Mucosa of descending colon (tissue), 3 donors: Measurements from ENCODE around the gene PRPF40A. TPM values are rescaled to one million over a fixed set of nuclear protein-coding genes. Genes with fewer than 3 reads are reported as not detected.
"Not testable (repeated sequence)": the region's sequence is repeated elsewhere in the genome, so short reads cannot be mapped to it uniquely, and the experiment has no call there.

Experiments
- ATAC-seq: fragments of 200-7000 bp; cut with Tn5 transposase; one replicate; pipeline ENCODE4 v1.9.1; 2020; ENCODE audit warnings: mild to moderate bottlenecking, moderate library complexity
- DNase-seq, 3 donors: peaks; one replicate each; pipeline ENCODE4 v3.0.0-alpha.2; 2020
- H3K36me3 ChIP-seq: fragments of 200-600 bp; one replicate; pipeline ENCODE4 v1.8.0; 2021; ENCODE audit warnings: low read depth, mild to moderate bottlenecking
- H3K4me1 ChIP-seq: fragments of 200-600 bp; one replicate; pipeline ENCODE4 v1.8.0; 2021; ENCODE audit warnings: low read depth, mild to moderate bottlenecking
- H3K4me3 ChIP-seq: fragments of 200-600 bp; one replicate; pipeline ENCODE4 v1.8.0; 2021; ENCODE audit warnings: mild to moderate bottlenecking
- H3K9me3 ChIP-seq: fragments of 200-600 bp; one replicate; pipeline ENCODE4 v1.8.0; 2021; ENCODE audit warnings: mild to moderate bottlenecking
- intact Hi-C, 2 donors: fragments of 100-400 bp; cut with DNase I in 1 of 2; cut with micrococcal nuclease in 1 of 2; formaldehyde crosslinking; loops; one replicate each; pipeline versions ENCODE4 v1.11.0 to v1.11.1; 2022; cut with DNase I, micrococcal nuclease
- total RNA-seq, 3 donors: library from RNA; stranded (reverse); fragmentation: NEBNext Ultra II Directional in 2 of 3; extraction: Animal tissue kit (Norgen Biotek cat#: 25700) in 2 of 3; gene quantifications; one replicate each; pipeline versions ENCODE4 v1.2.1 to v1.2.4, GENCODE V29; 2021 to 2023
- TF ChIP-seq, protein P1 (sequence below): fragments of 200-600 bp; IDR thresholded peaks from one replicate; pipeline ENCODE4 v1.8.0; 2022; ENCODE audit warnings: antibody characterized with exemption, mild to moderate bottlenecking
- donor health status: DM: no; HTN: no; CAD: no; lungs with moderate emphysema.
- donor health status: DM: no; HTN: no; CAD: no.
- donor health status: DM: no; HTN: yes; CAD: no.

The PRPF40A gene
- total RNA-seq, 3 donors from 2014 or later: 66.6 to 87.4 (median 72.3) TPM

- ATAC-seq (no peak), DNase-seq (no peak)
- intact Hi-C loops: no loop called here
- H3K4me3 ChIP-seq: no peak overlapping the region
- H3K36me3 ChIP-seq: no peaks in the 10 kb centered on the region
- no peaks in the 10 kb centered on the region for H3K9me3 ChIP-seq
- TF ChIP-seq, protein P1, sequence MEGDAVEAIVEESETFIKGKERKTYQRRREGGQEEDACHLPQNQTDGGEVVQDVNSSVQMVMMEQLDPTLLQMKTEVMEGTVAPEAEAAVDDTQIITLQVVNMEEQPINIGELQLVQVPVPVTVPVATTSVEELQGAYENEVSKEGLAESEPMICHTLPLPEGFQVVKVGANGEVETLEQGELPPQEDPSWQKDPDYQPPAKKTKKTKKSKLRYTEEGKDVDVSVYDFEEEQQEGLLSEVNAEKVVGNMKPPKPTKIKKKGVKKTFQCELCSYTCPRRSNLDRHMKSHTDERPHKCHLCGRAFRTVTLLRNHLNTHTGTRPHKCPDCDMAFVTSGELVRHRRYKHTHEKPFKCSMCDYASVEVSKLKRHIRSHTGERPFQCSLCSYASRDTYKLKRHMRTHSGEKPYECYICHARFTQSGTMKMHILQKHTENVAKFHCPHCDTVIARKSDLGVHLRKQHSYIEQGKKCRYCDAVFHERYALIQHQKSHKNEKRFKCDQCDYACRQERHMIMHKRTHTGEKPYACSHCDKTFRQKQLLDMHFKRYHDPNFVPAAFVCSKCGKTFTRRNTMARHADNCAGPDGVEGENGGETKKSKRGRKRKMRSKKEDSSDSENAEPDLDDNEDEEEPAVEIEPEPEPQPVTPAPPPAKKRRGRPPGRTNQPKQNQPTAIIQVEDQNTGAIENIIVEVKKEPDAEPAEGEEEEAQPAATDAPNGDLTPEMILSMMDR: no peak
- H3K4me1 ChIP-seq: no peaks in the 10 kb centered on the region
These were observed 42.2 kb upstream of the PRPF40A start for GRCh38 chr2:152759290-152760072.

- no peak overlapping the region for H3K4me3 ChIP-seq
- H3K9me3 ChIP-seq: no peaks in the 10 kb centered on the region
- intact Hi-C loops: no loop called here
- DNase-seq: no peak
- no peaks in the 10 kb centered on the region for H3K4me1 ChIP-seq
- no peaks in the 10 kb centered on the region for H3K36me3 ChIP-seq
- ATAC-seq: no peak
- TF ChIP-seq, protein P1: no peak
These were observed 37.8 kb upstream of the PRPF40A start for GRCh38 chr2:152755029-152755428.

DNA sequence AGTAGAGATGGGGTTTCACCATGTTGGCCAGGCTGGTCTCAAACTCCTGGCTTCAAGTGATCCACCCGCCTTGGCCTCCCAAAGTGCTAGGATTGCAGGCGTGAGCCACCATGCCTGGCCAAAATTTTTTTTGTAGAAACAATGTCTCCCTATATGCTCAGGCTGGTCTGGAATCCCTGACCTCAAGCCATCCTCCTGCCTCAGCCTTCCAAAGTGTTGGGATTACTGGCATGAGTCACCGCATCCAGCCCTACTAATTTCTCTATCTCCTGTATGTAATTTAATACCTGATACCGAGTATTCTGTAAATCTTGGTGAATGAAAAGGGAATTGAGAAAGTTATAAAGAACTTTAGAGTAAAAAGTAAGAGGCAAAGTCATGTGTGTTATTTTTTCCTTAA is 30.5 kb upstream of the PRPF40A start:
- H3K36me3 ChIP-seq, H3K4me3 ChIP-seq, H3K4me1 ChIP-seq, DNase-seq, H3K9me3 ChIP-seq, intact Hi-C loops, ATAC-seq: not testable (repeated sequence)

GRCh38 chr2:152743002-152743401 is 25.7 kb upstream of the PRPF40A start:
- H3K4me1 ChIP-seq: no peaks in the 10 kb centered on the region
- H3K9me3 ChIP-seq: no peaks in the 10 kb centered on the region
- no peaks in the 10 kb centered on the region for H3K36me3 ChIP-seq
- intact Hi-C loops: no loop called here
- ATAC-seq (peak; percentile 57), DNase-seq (no peak)
- TF ChIP-seq, protein P1: peak; percentile 15
- no peak overlapping the region for H3K4me3 ChIP-seq

GRCh38 chr2:152740743-152741328 is 23.6 kb upstream of the PRPF40A start:
- intact Hi-C loops: no loop called here
- Histone ChIP-seq H3K4me3 (no peak overlapping the region), H3K9me3 (no peaks in the 10 kb centered on the region), H3K4me1 (no peaks in the 10 kb centered on the region), H3K36me3 (no peaks in the 10 kb centered on the region)
- DNase-seq: no peak
- peak; percentile 77 for ATAC-seq
- TF ChIP-seq, protein P1: peak; percentile 64

- DNase-seq, intact Hi-C loops, H3K36me3 ChIP-seq, H3K4me1 ChIP-seq, ATAC-seq, H3K4me3 ChIP-seq, H3K9me3 ChIP-seq: not testable (repeated sequence)
These were observed 22.4 kb upstream of the PRPF40A start for GRCh38 chr2:152739705-152740104.
